CD4-positive, alpha-beta T cell treated with Interleukin-1 beta for 1 hour (primary cell): ENCODE measurements around the gene WWOX.
A peak's percentile ranks its signal among the peaks of the same experiment; 100 is the strongest.
"Not testable (repeated sequence)": the region's sequence is repeated elsewhere in the genome, so short reads cannot be mapped to it uniquely, and the experiment has no call there.

Source experiments
- DNase-seq, 2 donors: peaks; one replicate each; pipeline ENCODE4 v3.0.0-alpha.2; 2020 to 2022

Gene WWOX

GRCh38 chr16:79012671-79013434 lies 913.4 kb downstream of the WWOX start:
- no peak for DNase-seq

DNA sequence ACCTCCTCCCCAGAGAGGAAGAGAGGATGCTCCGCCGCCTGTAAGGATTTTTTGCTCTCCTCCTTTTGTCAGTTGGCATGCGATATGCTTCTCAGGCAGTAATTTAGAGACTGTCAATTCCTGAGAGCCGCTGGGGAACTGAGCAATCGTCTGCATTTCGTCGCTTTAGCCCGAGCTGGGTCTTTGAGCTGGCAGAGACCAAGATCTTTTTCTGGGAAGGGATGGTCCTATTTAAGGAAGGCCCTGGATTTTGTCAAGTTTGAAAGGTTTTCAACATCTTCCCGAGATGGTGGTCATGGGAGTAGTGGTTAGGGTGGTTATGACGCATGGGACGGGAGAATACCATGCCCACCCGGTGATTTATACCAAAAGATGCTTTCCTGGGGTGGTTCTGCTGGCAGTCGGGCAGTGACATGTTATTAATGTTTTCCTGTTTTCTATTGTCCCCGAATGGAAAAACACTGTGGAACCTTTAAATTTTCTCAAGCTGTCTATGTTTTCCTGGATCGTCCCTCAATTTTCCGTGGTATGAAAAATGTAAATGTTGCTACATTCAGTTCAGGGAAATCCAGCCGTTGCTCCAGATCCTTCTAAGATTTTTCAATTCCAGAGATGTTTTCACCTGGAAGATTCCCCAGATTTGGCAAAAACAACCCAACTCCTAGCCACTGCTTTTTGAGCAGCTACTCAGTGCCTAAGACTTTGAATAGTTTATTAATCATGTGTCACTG lies 914.6 kb downstream of the WWOX start:
- no peak for DNase-seq

DNA sequence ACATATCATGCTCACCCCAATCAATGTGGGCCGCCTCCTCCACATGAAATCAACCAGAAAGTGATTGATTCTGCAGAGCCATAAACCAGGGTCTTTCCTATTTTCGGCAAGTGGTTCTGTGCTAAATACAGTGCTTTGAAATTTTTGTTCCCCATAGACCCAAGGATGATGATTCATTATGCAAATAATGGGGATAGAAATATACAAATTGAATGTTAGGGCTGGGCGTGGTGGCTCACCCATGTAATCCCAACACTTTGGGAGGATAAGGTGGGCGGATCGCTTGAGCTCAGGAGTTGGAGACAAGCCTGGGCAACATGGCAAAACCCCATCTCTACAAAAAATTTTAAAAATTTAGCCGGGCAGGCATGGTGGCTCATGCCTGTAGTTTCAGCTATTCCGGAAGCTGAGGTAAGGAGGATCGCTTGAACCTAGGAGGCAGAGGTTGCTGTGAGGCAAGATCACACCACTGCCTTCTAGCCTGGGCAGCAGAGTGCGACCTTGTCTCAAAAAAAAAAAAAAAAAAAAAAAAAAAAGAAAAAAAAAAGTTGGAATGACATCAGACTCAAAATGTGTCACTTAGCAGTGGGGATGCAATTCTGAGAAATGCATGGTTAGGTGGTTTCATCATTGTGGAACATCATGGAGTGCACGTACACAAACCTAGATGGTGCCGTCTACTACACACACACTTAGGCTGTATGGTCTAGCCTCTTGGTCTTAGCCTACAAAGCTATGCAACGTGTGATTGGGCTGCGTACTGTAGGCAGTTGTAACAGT lies 919.4 kb downstream of the WWOX start:
- DNase-seq = no peak

GRCh38 chr16:79019431-79019830 lies 920.0 kb downstream of the WWOX start:
- DNase-seq = no peak

- DNase-seq = no peak
Observed at GRCh38 chr16:79021991-79022630, 922.7 kb downstream of the WWOX start.

GRCh38 chr16:79026117-79026516 lies 926.7 kb downstream of the WWOX start:
- no peak for DNase-seq

DNA sequence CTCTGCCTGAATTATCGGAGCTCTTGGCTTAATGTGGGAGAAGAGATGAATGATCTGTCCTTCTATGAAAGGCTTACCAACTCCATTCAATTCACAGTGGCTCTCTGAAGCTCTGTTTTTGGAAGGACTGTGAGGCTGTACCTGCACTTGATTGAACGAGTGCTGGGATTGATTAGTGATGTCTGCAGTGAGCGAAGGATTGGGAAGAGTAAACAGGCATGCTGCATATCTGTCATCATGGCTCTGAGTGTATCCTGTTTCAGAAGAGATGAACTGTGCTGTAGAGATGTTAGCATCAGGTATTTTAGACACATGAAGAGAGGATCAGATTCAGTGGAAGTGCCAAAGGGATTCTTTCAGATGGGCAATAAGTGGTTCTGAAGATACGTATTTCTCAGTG lies 937.1 kb downstream of the WWOX start:
- no peak for DNase-seq

DNA sequence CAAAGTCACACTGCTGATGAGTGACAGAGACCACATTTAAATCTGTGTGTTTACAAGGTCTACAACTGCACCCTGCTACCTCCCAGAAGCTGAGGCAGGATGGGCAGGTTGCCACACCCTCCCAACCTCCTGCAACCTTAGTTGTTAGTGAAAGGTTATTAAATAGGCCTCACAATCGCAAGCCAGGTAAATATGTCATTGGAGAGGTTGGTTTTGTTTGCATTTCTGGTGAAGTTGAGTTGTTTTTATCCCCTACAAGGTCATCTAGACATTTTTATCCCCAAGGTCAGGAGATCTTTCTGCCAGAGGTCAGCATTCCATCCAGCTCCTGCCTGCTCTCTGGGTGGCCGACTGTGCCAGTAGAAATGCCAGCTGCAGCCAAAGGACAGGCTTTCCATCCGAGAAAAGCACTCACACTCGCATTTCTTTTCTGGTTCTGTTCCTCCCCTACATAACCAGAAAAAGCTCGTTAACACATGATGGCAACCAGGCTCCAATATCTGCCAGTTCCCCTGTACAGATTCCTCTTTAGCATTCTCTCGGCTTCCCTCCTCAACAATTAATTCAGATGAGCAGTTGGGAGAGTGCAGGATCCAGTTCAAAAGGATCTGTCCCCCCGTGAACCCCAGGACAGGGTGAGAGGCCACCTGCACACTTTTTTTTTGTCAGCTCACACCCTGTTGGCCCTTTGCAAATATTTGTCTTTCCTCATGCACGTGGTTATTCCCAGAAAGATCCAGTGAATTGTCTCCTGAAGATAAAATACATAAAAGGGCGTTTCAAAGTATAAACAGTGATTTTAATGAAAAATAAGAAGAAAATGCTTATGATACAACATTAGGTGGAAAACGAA lies 938.3 kb downstream of the WWOX start:
- DNase-seq = no peak

DNA sequence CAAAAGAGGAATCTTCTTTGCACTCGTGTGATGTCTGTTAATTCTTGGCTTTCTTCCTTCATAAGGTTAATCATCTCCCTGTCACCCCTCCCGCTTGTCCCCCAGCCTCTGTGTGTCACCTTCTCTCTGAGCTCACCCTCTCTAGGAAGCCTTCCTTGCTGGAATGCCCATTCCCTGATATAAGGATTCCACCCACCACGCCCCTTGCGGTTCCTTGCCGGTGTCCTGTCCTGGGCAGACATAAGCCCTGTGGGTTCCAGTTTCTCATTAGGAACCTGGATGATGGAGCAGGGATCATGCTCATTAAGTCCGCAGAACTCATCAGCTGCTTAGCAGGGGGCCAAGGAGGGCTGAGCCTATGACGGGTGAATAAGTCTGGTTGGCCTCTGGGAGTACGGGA lies 941.8 kb downstream of the WWOX start:
- no peak for DNase-seq

- no peak for DNase-seq
Observed at GRCh38 chr16:79042141-79042540, 942.7 kb downstream of the WWOX start.

GRCh38 chr16:79042886-79043285 lies 943.4 kb downstream of the WWOX start:
- peak; percentile 1 to 47 for DNase-seq

GRCh38 chr16:79045191-79045590 lies 945.7 kb downstream of the WWOX start:
- DNase-seq = no peak

DNA sequence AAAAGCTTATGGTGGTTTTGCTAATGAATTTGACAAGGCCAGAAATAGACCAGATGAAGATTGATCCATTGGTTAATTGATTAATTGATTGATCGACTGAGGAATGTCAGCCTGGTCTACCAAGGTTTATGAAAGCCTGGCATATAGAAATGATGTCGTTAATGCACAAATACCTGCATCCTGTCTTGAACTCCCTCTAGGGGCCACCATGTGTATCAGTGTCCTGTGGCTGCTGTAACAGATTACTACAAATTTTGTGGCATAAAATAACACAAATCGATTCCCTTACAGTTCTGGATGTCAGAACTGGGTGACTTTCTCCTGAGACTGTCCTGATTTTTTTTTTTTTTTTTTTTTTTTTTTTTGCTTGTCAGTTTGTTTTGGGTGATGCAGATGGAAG lies 947.9 kb downstream of the WWOX start:
- DNase-seq = peak in 1 of 2 donors; percentile 36

DNA sequence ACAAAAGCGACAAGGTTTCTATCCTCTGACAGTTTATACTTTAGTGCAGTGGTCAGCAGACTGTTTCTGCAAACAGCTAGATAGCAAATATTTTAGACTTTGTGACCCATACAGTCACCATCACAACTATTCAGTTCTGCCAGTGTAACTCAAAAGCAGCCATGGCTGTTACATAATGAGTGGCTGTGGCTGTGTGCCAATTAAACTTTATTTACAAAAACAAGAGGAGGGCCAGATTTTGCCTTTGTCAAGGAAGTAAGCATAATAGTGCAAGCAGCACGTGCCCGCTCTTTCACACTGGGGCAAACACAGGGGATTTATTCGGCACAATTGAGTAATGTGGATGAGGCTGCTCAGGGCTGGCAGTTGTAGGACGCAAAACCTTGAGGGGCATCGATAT lies 949.6 kb downstream of the WWOX start:
- no peak for DNase-seq

- no peak for DNase-seq
Observed at GRCh38 chr16:79050063-79050462, 950.6 kb downstream of the WWOX start.

DNA sequence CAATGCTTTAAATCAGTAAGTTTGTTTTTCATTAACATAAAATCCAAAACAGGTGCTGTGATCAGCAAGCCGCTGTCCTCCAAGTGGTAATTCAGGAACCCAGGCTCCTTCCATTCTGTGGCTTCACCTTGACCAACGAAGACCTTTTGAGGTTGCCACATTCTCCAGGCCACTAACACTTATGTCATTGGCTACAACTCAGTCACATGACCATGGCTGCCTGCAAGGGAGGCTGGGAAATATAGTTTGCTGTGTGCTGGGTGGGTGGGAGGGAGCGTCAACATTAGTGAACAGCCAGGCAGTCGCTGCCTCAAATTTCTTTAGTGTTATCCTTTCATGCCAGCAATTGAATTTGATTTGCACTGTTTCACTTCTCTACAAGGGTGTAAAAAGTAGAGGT lies 951.9 kb downstream of the WWOX start:
- no peak for DNase-seq

GRCh38 chr16:79052198-79052597 lies 952.7 kb downstream of the WWOX start:
- DNase-seq = not testable (repeated sequence)

DNA sequence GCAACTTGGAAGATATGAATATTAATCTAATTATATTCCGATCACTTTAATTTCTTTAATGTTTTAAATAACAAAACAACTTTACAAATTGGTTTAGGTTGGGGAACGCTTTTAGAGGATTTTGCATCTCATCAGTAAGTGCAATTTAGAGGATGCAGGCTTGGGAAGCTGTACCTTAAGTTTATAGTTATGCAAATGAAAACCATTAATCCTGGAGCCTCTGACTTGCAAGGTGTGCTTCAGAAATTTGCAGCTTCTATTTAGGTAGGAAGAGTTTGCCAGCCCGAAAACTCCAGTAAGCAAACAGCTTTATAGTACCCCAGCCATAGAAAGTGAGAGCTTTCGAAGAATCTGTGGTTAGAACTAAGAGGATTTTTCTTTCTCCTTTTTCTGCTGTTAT lies 954.1 kb downstream of the WWOX start:
- DNase-seq = no peak

GRCh38 chr16:79054211-79054984 lies 954.9 kb downstream of the WWOX start:
- DNase-seq = no peak

- no peak for DNase-seq
Observed at GRCh38 chr16:79055251-79055970, 956.0 kb downstream of the WWOX start.

DNA sequence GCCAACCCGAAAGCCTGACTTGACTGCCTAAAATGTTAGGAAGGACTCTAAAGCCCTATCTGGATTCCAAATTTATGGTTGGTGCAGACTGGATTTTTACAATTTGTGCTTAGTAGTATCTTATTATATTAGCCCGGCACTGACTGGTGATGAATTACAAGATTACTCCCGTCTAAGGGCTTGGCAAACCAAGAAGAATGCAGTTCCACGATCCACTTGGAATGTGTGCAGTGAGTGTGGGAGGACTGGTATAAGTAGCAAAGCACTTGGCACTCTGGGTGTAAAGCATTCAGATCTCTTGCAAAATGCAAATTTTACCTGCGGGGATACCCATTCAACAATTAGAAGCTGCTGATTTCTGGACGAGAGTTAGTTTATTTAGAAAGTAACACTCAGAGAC lies 961.7 kb downstream of the WWOX start:
- DNase-seq = no peak
